HS-5 (cell line): ENCODE results near the gene KCNJ5.

ENCODE experiments used
- DNase-seq: peaks from one replicate; pipeline ENCODE4 v3.0.0-alpha.2; 2012; ENCODE audit warnings: low read depth

Gene KCNJ5

DNA sequence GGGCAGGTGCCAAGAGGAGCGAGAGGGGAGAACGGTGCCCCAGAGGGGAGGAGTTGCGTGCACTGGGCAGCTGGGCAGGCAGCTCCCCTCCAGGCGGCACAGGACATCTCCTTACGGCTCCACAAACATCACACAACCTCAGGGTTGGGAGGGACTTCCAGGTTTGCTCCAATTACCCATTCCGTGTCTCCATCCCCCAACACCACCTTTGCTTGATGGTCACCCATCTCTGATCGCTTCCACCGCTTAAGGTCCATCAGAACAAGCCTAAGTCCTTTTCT, 66.0 kb downstream of the KCNJ5 start:
- DNase-seq, result no peak

DNA sequence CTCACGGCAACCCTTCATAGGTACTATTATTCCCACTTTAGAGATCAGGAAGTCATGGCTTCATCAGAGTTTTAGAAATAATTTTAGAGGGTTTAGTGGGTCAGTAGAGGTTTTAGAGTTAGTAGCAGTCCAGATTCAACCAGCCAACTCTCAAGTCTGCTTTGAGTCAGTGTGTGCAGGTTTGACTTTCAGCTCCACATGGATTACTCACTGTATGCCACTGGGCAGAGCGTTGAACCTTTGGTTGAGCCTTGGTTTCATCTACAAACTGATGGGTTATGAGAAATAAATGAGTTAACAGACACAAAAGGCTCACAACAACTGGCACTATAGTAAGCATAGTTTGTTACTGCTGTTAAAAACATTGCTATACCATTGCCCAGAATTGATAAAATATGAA, 70.5 kb downstream of the KCNJ5 start:
- no peak for DNase-seq

DNA sequence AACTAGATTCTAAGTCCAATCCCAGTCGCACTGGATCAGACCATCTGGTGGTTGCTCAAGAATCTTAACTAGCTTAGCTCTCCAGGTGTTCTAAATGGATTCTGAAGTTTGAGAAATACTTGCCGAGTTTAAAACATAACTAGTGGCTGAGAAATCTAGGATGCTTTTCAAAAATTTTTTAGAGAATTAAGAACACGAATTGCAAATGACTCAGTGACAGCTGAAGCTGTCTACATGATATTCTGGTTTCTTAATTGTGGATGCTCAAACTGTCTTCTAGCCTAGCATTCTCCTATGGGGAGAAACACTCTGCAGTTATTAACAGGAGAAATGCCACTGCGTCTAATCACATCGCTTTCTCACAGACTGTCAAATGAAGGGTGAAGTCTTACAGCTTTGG, 71.7 kb downstream of the KCNJ5 start:
- no peak for DNase-seq

DNA sequence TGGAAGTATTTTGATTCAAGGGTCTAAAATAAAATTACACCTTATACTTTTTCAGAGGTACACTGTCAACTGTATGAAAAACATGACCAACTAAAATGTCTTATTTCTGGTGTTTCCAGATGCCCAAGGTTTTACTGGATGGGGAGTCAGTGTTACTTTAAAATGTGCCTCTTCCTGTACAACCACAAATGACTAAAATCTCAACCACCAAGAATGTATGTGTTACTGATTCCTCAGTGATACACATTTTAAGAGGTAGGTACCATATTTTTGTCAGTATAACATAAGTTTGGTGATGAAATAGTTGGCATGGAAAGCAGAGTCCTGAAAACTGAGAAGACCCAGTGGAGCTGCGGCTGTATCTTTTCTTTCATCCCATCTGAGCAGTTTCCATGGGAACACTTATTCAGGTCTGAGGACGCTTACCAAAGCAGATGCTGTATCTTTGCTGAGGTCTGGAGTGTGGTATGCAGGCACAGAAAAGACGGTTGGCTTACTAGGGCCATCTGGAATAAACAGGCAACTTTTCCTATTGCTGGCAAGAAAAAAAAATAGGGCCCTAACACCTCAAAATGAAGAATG, 72.7 kb downstream of the KCNJ5 start:
- DNase-seq, result no peak

DNA sequence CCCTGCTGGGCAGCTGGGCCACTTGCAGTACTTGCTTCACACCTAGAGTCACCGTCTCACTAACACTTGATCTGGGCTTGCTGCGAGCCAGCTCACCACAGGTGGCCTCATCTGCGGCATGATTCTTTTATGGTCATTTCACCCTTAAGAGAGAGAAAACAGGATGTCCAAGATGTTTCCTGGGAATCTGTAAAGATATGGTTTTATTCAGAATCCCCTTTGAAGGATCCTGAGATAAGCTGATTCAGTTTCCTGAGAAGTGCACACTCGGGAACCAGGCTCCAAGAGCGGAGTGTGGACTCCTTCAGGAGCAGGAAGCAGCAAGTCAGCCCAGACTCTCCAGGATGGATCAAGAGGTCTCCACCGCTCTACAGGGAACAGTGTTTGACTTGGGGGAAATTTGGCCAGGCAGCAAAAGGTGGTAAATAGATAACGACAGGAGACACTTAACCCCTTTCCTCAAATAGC, 73.3 kb downstream of the KCNJ5 start:
- DNase-seq, result no peak

DNA sequence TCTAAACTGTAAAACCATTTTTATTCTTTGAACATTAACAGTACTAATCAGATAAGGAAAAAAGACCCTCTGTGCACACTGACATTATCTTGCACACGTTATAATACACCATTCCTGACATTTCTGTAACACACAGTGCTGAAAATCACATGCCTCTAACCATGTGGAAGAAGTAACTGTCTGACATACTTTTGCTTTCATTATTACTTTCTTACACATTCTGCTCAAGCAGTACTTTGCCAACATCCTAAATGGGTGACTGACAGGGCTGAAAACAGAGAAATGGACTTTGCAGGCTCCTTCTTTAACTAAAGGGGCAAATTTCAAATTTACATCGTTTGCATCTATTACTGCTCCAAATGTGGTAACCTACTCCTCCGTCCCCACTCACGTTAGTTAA, 74.3 kb downstream of the KCNJ5 start:
- no peak for DNase-seq

DNA sequence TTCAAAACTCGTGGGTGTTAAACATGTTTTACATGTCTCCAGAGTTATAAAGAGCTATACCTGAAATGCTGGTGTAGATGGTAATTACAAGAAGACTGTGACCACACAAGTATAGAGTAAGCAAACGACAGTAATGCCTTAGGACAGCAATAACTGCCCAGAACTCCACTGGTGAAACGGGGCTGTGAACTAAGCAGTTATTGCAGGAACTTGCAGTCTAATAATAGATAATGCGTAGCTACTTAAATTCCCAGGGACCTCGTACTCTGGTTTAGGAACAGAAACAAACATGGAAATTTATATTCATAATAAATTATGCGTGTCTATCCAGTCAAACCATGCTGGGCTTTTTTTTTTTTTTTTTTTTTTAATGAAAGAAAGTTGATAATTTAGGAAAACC, 76.4 kb downstream of the KCNJ5 start:
- DNase-seq, result no peak

DNA sequence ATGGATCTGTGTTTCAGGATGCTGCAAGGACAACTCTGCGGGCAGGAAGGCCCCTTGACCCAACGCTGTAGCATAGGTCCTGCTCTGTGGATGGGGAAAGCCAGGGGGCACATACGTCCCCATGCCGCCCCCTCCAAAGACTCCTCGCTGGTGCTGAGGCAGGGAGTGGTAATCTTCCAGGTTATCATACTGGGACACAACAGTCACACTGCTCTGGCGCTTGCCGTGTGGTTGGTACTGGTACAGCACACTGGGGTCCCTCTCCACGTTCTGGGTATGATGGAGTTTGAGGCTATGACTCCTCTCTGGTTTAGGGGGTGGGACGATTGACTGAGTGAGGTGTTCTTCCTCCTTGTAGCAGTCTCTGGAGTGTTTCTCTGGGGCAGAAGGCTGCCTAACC, 77.8 kb downstream of the KCNJ5 start:
- DNase-seq, result no peak
